ENCODE measurements around the gene CEP63. TPM values are rescaled to one million over a fixed set of nuclear protein-coding genes. Genes with fewer than 3 reads are reported as not detected.

Gene CEP63
- total RNA-seq, 4 donors from 2014 or later, result 21.4 to 23.5 (median 22.4) TPM

DNA sequence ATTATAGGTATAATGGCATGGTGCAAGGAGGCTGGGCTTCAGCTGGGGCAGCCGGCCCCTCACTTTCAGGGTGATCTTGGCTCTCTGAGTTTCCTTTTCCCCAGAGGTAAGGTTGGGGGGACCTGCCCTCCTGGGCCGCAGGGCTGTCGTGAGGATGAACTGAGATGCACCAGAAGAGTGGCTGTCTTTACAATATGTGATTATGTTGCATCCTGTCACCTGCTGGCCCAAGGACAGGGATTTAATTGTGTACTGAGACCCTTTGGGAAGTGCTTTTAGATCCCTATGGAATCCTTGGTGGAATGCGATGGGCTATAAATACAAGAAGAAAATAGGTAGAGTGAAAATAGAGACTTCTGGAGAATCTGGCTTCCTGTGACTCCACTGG is 22.2 kb upstream of the CEP63 start:
- intact Hi-C loops (cut with DNase I; ENCODE audit: low total_unique reads), result no loop called here
- no peak for ATAC-seq
- in situ Hi-C loops (cut with MboI; ENCODE audit: low sequenced_read_pairs in 4 of 4), result loop anchor here in 1 of 4 donors (5.0 kb wide), 1 partner anchor 81 kb away; no protein-coding TSS in a partner anchor
- no peak for DNase-seq
- H3K4me3 ChIP-seq, result no peak overlapping the region
- no peaks in the 10 kb centered on the region for H3K27me3 ChIP-seq
- peak overlapping the region; percentile 17 to 66 (median 56) for H3K27ac ChIP-seq
- no peaks in the 10 kb centered on the region for H3K36me3 ChIP-seq
- H3K9me3 ChIP-seq, result no peaks in the 10 kb centered on the region
- peaks cover 4 to 6% of the 10 kb centered on the region in 2 donors for H3K4me1 ChIP-seq
- TF ChIP-seq POLR2A (IDR thresholded peaks at IDR 0.05), result no peak
- TF ChIP-seq, protein P1, sequence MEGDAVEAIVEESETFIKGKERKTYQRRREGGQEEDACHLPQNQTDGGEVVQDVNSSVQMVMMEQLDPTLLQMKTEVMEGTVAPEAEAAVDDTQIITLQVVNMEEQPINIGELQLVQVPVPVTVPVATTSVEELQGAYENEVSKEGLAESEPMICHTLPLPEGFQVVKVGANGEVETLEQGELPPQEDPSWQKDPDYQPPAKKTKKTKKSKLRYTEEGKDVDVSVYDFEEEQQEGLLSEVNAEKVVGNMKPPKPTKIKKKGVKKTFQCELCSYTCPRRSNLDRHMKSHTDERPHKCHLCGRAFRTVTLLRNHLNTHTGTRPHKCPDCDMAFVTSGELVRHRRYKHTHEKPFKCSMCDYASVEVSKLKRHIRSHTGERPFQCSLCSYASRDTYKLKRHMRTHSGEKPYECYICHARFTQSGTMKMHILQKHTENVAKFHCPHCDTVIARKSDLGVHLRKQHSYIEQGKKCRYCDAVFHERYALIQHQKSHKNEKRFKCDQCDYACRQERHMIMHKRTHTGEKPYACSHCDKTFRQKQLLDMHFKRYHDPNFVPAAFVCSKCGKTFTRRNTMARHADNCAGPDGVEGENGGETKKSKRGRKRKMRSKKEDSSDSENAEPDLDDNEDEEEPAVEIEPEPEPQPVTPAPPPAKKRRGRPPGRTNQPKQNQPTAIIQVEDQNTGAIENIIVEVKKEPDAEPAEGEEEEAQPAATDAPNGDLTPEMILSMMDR (IDR thresholded peaks at IDR 0.05 in 4 of 5, conservative IDR thresholded peaks at IDR 0.05 in 1 of 5), result no peak

DNA sequence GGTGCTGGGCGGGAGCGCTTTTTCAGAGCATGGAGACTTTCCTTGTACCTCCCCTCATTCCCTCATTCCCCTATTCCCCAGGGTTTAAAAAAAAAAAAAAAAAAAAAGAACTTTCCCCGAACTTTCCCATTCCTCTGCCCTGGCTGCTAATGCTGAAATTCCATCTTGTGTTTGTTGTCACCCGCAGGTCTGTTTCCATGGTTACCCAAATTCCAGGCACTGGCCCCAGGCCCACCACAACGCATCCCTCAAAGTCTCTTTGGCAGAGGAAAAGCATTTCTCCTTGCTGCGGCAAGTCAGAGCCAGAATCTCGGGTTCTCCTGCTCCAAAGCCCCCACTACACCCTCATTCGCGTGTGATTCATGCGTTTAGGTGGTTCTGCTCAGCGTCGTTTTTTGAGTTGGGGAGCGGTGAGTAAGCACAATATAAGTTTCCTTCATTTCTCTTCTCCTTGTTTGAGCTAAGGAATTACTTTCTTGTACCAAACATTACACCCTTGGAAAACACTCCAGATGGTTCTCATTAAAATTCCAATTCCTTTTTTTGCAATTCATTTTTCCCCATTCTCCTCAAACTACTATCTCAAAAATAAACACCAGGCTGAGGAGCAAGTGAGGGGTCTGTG is 21.7 kb upstream of the CEP63 start:
- intact Hi-C loops (cut with DNase I; ENCODE audit: low total_unique reads) (no loop called here), in situ Hi-C loops (cut with MboI; ENCODE audit: low sequenced_read_pairs in 4 of 4) (loop anchor here in 1 of 4 donors (5.0 kb wide), 1 partner anchor 82 kb away; no protein-coding TSS in a partner anchor)
- no peak for TF ChIP-seq POLR2A (IDR thresholded peaks at IDR 0.05)
- TF ChIP-seq, protein P1 (IDR thresholded peaks at IDR 0.05 in 4 of 5, conservative IDR thresholded peaks at IDR 0.05 in 1 of 5), result no peak
- Histone ChIP-seq H3K27ac (peak overlapping the region; percentile 17 to 66 (median 62)), H3K4me1 (peaks cover 4 to 6% of the 10 kb centered on the region in 2 donors), H3K27me3 (no peaks in the 10 kb centered on the region), H3K4me3 (no peak overlapping the region), H3K36me3 (no peaks in the 10 kb centered on the region), H3K9me3 (no peaks in the 10 kb centered on the region)
- ATAC-seq (peak; percentile 47 to 66), DNase-seq (peak; percentile 20 to 70)

DNA sequence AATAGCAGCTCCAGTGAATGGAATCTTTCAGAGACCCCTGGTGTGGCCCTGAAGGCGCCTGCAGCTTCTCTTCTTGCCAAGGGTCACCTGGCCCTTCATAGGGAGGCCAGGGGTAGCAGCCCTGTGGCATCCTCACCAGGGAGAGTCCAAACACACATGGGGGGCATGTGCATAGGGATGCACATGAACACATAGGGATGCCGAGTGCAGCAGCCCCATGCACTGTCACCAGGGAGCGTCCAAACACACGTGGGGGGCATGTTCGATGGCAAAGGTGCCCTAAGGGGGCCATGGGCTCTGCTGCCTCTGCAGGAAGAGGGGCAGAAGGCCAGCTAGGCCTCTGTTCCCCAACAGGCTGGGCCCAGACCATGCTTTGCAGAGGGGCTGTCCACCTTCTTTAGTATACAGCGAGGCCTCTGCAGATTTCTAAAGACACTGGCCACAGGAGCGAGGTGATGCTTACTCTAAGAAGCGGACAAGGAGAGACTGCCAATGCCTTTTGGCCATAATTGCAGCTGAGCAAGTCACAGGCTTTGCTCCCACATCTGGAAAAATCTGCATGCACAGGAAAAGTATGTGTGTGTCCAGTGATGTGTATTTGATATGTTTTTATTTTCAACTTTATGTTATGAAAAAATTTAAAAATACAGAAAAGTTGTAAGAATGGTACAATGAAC is 21.0 kb upstream of the CEP63 start:
- Histone ChIP-seq H3K4me1 (peaks cover 4 to 6% of the 10 kb centered on the region in 2 donors), H3K4me3 (no peak overlapping the region), H3K36me3 (no peaks in the 10 kb centered on the region), H3K27ac (peak overlapping the region; percentile 17 to 62 (median 49)), H3K9me3 (no peaks in the 10 kb centered on the region), H3K27me3 (no peaks in the 10 kb centered on the region)
- intact Hi-C loops (cut with DNase I; ENCODE audit: low total_unique reads) (no loop called here), in situ Hi-C loops (cut with MboI; ENCODE audit: low sequenced_read_pairs in 4 of 4) (loop anchor here in 1 of 4 donors (5.0 kb wide), 1 partner anchor 83 kb away; no protein-coding TSS in a partner anchor)
- no peak for DNase-seq
- no peak for TF ChIP-seq POLR2A (IDR thresholded peaks at IDR 0.05)
- no peak for ATAC-seq

DNA sequence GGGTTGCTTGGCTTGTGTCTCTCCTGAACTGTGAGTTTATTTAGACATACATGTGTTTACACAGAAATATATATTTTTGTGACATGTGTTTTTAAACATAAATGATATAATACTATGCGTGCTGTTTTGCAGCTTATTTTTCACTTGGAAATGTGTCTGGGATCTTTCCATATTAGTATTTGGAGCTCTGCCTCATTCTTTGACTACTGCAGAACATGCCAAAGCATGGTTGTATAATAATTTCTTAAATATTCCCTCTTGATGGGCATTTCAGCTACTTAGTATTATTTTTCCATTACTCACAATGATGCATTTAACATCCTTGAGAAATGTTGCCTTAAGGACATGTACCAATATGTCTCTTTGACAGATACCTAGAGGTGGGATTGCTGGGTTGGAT is 19.5 kb upstream of the CEP63 start:
- DNase-seq (no peak), ATAC-seq (no peak)
- H3K27ac ChIP-seq, result no peak overlapping the region
- peaks cover 4 to 6% of the 10 kb centered on the region in 2 donors for H3K4me1 ChIP-seq
- in situ Hi-C loops (cut with MboI; ENCODE audit: low sequenced_read_pairs in 4 of 4) (no loop called here), intact Hi-C loops (cut with DNase I; ENCODE audit: low total_unique reads) (no loop called here)
- H3K4me3 ChIP-seq, result no peak overlapping the region
- no peaks in the 10 kb centered on the region for H3K36me3 ChIP-seq
- no peaks in the 10 kb centered on the region for H3K27me3 ChIP-seq
- TF ChIP-seq POLR2A (IDR thresholded peaks at IDR 0.05), result no peak
- H3K9me3 ChIP-seq, result no peaks in the 10 kb centered on the region

DNA sequence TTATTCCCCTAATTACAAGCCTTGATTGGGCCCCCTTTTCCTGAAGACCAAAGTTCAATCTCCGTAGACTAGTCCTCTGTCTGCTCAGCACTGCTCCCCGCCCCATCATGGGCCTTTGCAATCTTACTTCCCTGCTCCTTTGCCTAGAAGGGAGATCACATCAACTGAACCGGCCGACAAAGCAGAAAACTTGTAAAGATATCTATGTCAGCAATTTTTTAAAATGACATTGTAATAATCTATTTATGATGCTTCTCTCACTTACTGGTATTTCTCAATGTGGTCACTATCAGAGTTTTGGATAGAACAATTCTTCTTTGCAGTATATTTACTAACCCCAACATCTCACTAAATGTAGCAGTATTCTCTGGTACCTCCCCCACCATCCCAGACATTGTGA is 17.3 kb upstream of the CEP63 start:
- in situ Hi-C loops (cut with MboI; ENCODE audit: low sequenced_read_pairs in 4 of 4), result no loop called here
- H3K9me3 ChIP-seq, result no peaks in the 10 kb centered on the region
- intact Hi-C loops (cut with DNase I; ENCODE audit: low total_unique reads), result no loop called here
- no peaks in the 10 kb centered on the region for H3K27me3 ChIP-seq
- H3K36me3 ChIP-seq, result no peaks in the 10 kb centered on the region
- TF ChIP-seq, protein P1 (IDR thresholded peaks at IDR 0.05 in 4 of 5, conservative IDR thresholded peaks at IDR 0.05 in 1 of 5), result no peak
- no peak for TF ChIP-seq POLR2A (IDR thresholded peaks at IDR 0.05)
- ATAC-seq (no peak), DNase-seq (no peak)
- H3K4me3 ChIP-seq, result no peak overlapping the region
- H3K27ac ChIP-seq, result no peak overlapping the region
- peaks cover 1 to 3% of the 10 kb centered on the region in 2 donors for H3K4me1 ChIP-seq
